GM21360 (cell line): Measurements from ENCODE around the gene AP1S1.
"Not testable (repeated sequence)": the region's sequence is repeated elsewhere in the genome, so short reads cannot be mapped to it uniquely, and the experiment has no call there.

Experiments
- ATAC-seq: cut with Tn5 transposase; IDR thresholded peaks from one replicate; pipeline ENCODE4 v1.9.1; 2021; ENCODE audit warnings: mild to moderate bottlenecking, moderate library complexity; ENCODE audit not compliant: unreplicated experiment

Gene AP1S1

GRCh38 chr7:101124376-101125056, 29.8 kb upstream of the AP1S1 start:
- no peak for ATAC-seq

DNA sequence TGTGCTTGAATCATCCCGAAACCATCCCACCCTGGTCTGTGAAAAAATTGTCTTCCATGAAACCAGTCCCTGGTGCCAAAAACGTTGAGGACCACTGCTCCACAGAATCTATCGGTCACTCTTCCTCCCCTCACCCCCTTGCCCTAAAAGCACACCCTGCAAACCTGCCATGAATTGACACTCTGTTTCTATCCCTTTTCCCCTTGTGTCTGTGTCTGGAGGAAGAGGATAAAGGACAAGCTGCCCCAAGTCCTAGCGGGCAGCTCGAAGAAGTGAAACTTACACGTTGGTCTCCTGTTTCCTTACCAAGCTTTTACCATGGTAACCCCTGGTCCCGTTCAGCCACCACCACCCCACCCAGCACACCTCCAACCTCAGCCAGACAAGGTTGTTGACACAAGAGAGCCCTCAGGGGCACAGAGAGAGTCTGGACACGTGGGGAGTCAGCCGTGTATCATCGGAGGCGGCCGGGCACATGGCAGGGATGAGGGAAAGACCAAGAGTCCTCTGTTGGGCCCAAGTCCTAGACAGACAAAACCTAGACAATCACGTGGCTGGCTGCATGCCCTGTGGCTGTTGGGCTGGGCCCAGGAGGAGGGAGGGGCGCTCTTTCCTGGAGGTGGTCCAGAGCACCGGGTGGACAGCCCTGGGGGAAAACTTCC, 28.2 kb upstream of the AP1S1 start:
- ATAC-seq, result no peak

DNA sequence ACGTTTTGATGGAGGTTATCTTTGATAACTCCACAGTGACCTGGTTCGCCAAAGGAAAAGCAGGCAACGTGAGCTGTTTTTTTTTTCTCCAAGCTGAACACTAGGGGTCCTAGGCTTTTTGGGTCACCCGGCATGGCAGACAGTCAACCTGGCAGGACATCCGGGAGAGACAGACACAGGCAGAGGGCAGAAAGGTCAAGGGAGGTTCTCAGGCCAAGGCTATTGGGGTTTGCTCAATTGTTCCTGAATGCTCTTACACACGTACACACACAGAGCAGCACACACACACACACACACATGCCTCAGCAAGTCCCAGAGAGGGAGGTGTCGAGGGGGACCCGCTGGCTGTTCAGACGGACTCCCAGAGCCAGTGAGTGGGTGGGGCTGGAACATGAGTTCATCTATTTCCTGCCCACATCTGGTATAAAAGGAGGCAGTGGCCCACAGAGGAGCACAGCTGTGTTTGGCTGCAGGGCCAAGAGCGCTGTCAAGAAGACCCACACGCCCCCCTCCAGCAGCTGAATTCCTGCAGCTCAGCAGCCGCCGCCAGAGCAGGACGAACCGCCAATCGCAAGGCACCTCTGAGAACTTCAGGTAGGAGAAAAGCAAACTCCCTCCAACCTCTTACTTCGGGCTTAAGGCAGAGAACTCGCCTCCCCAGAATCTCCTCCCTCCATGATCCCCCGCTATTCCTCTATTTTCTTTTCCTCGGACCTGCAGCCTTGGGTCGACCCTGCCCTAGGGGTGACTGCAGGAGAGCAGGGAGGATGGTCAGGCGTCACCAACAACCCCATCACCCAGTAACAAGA, 27.4 kb upstream of the AP1S1 start, which contains the start of gene SERPINE1:
Gene SERPINE1, plus strand, starts transcription at position 454 of the 809 bp plus-strand sequence. CDS start 1,290 bp downstream, outside the sequence.
- peak; percentile 54 for ATAC-seq

- ATAC-seq, result no peak
These were observed 26.7 kb upstream of the AP1S1 start for GRCh38 chr7:101127460-101128039.

DNA sequence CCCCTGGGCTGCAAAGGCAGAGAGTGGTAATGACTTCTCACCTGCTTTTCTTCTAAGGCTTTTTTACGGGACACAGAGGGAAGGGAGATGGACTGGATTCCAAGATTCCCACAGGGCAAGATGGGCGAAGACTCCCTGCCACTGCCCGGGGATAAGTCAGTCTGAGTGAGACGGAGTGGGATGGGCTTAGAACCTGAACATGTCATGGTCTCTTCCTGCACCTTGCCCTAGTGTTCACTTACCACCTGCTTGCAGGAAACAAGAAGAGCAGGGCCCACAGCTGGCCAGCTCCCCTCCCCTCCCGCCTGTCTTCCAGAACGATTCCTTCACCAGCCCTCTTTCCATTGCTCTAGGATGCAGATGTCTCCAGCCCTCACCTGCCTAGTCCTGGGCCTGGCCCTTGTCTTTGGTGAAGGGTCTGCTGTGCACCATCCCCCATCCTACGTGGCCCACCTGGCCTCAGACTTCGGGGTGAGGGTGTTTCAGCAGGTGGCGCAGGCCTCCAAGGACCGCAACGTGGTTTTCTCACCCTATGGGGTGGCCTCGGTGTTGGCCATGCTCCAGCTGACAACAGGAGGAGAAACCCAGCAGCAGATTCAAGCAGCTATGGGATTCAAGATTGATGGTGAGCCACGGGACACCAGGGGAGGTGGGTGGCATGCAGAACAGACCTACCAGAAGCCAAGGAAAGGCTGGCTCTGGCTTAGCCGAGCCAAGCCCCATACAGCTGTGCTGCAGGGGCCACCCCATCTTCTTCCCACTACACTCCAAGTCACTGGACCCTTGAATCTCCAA, 26.0 kb upstream of the AP1S1 start:
- ATAC-seq, result no peak

DNA sequence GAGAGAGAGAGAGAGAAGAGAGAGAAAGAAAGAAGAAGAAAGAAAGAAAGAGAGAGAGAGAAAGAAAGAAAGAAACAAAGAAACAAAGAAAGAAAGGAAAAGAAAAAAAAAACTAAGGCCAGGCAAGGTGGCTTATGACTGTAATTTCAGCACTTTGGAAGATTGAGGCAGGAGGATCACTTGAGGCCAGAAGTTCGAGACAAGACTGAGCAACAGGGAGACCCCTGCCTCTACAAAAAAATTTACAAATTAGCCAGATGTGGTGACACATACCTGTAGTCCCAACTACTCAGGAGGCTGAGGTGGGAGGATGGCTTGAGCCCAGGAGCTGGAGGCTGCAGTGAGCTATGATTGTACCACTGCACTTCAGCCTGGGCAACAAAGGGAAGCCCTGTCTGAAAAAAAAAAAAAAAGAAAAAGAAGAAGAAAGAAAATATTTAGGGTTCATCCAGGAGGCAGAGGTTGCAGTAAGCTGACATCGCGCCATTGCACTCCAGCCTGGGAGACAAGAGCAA, 24.6 kb upstream of the AP1S1 start:
- no peak for ATAC-seq

GRCh38 chr7:101132626-101133600, 21.4 kb upstream of the AP1S1 start:
- not testable (repeated sequence) for ATAC-seq

DNA sequence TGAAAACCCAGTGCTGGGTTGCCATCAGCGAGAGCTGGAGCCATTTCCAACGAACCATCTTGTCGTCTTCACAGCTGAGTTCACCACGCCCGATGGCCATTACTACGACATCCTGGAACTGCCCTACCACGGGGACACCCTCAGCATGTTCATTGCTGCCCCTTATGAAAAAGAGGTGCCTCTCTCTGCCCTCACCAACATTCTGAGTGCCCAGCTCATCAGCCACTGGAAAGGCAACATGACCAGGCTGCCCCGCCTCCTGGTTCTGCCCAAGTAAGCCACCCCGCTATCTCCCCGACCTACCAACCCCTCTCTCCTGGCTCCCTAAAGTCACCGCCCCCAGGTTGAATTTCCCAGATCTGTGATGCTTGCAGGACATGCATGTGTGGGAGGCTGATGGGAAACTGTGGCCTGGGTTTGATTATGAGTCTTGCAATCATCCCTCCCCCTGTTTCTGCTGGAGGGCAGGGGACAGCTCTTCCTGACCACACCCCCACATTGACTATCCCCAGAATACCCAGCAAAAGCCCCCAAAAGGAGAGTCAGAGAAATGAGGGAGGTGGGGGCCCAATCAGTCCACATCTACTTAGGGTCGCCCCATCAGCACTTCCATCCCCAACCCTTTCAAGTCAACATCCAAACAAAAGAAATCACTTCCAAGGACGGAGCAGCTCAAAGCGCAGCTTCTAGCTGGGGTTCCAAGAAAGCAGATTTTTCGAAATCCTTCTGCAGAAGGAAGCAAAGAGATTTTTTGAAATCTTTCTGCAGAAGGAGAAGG, 20.5 kb upstream of the AP1S1 start:
- ATAC-seq, result no peak

- no peak for ATAC-seq
These were observed 19.8 kb upstream of the AP1S1 start for GRCh38 chr7:101134399-101134980.

- no peak for ATAC-seq
These were observed 16.5 kb upstream of the AP1S1 start for GRCh38 chr7:101137651-101138212.

- peak; percentile 89 for ATAC-seq
These were observed 15.9 kb upstream of the AP1S1 start for GRCh38 chr7:101138213-101138870.

GRCh38 chr7:101140339-101140699, 14.0 kb upstream of the AP1S1 start:
- ATAC-seq, result no peak

GRCh38 chr7:101140746-101141382, 13.4 kb upstream of the AP1S1 start:
- ATAC-seq, result no peak

DNA sequence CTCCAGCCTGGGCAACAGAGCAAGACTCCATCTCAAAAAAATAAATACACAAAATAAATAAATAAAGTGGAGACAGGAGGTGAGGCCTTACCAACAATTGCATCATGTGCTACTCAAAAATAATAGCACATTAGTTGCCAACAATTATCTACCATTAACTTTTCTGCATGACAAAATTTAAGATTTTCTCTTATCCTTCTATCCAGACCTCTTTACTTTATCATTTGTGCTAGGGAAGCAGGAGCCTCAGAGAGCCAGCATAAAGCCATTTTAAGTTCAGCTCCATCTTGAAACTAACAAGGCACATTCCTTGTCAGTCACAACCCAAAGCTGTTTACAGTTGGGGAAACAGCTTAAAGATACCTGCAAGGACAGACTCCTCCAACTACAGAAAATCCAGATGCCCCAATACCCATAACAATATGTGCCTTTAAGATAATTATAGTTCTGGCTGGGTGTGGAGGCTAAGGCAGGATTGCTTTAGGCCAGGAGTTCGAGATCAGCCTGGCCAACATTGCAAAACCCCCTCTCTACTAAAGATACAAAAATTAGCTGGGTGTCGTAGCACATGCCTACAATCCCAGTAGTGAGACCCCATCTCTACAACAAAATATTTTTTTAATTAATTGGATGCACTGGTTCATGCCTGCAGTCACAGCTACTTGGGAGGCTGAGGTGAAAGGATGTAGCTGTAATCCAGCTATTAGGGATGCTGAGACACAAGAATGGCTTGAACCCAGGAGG, 2.2 kb upstream of the AP1S1 start:
- ATAC-seq, result no peak

DNA sequence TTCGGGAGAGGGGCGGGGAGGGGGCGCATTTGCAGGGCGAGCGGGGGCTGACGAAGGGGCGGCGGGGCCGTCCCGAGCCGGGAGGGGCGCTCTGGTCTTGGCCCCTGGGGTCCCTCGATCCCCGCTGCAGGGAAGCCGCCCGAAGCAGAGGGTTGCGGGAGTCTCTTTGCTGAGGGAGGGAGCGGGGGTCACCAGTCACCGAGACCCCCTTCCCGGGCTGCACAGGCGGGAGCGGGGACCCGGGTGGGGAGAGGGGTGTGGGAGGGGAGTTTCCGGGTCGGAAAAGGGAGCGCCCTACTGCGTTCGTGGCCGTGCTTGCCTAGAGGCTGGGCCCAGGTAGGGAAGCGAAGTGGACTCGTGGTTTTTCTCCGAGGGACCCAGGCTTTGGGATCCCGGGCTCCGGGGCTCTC, 422 bp downstream of the AP1S1 start:
- peak; percentile 17 for ATAC-seq

- no peak for ATAC-seq
These were observed 1.0 kb downstream of the AP1S1 start for GRCh38 chr7:101155303-101155702.
